Choroid plexus epithelial cell (primary cell): ENCODE measurements around the gene ENOPH1.

ENCODE experiments used
- DNase-seq: peaks from one replicate; pipeline ENCODE4 v3.0.0-alpha.2; 2010; ENCODE audit warnings: low read depth
- H3K4me3 ChIP-seq: 2 replicates; pipeline ENCODE4 v1.5.1; 2011; ENCODE audit warnings: low read depth, mild to moderate bottlenecking, control low read depth, low read length, moderate library complexity
- TF ChIP-seq, protein P1 (sequence below): conservative IDR thresholded peaks from 2 replicates; pipeline ENCODE4 v1.5.1; 2011; ENCODE audit warnings: low read depth, mild to moderate bottlenecking, control low read depth, inconsistent platforms, low read length, moderate library complexity

The ENOPH1 gene

DNA sequence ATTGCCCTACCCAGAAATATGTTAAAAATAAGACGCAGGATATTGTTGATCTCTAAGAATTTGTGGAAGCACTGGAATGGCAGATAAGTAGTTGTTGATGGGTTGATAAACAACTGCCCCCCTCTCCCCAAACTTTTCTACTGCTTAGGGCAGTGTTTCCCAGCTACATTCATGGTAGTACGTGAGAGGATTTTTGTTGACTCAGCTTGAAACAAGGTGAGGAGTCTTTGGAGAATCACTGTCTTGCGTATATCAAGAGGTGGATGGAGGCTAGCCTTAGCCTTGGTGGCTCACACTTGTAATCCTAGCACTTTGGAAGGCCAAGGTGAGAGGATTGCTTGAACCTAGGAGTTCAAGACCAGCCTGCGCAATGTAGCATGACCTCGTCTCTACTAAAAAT lies 5.7 kb downstream of the ENOPH1 start:
- no peak for DNase-seq
- TF ChIP-seq, protein P1, sequence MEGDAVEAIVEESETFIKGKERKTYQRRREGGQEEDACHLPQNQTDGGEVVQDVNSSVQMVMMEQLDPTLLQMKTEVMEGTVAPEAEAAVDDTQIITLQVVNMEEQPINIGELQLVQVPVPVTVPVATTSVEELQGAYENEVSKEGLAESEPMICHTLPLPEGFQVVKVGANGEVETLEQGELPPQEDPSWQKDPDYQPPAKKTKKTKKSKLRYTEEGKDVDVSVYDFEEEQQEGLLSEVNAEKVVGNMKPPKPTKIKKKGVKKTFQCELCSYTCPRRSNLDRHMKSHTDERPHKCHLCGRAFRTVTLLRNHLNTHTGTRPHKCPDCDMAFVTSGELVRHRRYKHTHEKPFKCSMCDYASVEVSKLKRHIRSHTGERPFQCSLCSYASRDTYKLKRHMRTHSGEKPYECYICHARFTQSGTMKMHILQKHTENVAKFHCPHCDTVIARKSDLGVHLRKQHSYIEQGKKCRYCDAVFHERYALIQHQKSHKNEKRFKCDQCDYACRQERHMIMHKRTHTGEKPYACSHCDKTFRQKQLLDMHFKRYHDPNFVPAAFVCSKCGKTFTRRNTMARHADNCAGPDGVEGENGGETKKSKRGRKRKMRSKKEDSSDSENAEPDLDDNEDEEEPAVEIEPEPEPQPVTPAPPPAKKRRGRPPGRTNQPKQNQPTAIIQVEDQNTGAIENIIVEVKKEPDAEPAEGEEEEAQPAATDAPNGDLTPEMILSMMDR, result no peak
- H3K4me3 ChIP-seq, result no peak overlapping the region

DNA sequence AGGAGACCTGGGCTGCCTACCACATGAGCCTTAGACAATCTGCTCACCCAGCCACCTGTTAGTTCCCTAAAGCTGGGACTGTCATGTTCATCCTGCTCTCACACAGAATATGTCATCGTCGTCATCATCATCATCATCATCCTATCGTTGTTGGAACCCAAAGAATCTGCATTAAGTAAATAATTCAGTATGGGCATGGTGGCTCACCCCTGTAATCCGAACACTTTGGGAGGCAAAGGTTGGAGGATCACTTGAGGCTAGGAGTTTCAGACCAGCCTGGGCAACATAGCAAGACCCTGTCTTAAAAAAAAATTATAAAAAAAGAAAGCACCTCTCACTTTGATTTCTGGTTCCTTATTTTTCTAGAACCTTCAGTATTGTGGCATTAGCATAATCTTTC lies 6.4 kb downstream of the ENOPH1 start:
- no peak for DNase-seq
- H3K4me3 ChIP-seq, result no peak overlapping the region
- TF ChIP-seq, protein P1, result no peak

DNA sequence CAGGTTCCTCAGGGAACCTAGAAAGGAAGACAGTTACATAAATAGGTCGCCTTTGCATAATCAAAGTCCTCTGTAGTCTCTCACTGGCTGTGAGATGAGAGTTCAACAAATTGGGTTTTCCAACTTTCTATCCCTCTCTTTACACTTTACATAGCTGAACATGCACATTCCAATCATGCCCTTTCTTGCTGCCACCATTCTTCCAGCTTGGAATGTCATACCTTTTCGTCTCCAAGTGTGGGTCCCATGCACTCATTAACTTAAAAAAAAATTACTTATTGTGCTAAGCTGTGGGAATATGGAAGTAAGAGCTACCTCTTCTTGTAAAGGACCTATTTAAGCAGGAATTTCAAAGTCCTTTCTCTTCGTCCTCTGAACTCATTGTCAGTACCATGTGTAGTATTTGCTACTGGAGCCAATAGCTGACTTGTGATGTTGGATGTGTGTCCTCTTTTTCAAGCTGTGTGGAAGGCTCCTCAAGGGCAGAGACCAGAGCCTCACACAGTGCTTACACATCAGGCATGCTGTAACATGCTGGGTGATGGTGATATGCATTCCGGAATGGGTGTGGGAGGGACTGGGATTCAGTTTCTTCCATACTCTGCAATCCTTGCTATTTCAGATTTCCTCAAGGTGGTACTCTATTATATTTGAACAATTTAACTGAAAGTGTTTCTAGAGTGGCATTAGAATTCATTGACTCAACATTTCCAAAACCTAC lies 7.1 kb downstream of the ENOPH1 start:
- TF ChIP-seq, protein P1, result no peak
- H3K4me3 ChIP-seq, result no peak overlapping the region
- peak; percentile 57 for DNase-seq

DNA sequence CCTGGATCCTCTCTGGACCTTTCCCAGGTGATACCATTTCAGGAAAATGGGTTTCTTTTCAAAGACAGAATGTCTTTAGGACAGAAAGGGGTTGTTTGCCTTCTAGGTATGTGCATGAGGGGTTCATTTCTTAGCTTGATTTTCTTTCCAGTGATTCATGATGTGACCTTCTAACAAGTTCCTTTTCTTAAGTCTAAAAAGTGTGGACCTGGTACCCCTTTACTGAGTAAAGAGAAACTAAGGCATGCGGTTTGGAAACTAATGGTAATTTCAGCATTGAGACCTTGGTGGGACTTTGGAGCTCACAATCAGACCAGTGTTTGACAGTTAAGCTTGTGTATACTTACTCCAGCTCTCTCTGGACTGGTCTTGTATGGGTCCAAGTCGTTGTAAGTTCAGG lies 8.7 kb downstream of the ENOPH1 start:
- H3K4me3 ChIP-seq, result no peak overlapping the region
- no peak for DNase-seq
- TF ChIP-seq, protein P1, result no peak

DNA sequence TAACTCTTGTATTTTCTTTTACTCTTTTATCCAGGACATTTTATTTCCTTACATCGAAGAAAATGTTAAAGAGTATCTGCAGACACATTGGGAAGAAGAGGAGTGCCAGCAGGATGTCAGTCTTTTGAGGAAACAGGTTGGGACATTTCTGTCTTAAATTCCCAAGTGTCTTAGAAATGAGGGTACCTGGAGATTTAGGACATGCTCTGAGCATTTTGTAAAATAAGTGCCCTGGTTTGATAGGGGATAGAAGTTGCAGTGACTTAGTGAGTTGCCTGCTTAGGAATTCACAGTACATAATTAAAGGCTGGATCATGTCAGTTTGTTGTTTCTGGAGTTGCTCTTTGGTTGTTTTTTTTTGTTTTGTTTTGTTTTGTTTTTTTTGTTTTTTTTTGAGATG lies 17.5 kb downstream of the ENOPH1 start:
- TF ChIP-seq, protein P1, result no peak
- DNase-seq, result no peak
- H3K4me3 ChIP-seq, result no peak overlapping the region

DNA sequence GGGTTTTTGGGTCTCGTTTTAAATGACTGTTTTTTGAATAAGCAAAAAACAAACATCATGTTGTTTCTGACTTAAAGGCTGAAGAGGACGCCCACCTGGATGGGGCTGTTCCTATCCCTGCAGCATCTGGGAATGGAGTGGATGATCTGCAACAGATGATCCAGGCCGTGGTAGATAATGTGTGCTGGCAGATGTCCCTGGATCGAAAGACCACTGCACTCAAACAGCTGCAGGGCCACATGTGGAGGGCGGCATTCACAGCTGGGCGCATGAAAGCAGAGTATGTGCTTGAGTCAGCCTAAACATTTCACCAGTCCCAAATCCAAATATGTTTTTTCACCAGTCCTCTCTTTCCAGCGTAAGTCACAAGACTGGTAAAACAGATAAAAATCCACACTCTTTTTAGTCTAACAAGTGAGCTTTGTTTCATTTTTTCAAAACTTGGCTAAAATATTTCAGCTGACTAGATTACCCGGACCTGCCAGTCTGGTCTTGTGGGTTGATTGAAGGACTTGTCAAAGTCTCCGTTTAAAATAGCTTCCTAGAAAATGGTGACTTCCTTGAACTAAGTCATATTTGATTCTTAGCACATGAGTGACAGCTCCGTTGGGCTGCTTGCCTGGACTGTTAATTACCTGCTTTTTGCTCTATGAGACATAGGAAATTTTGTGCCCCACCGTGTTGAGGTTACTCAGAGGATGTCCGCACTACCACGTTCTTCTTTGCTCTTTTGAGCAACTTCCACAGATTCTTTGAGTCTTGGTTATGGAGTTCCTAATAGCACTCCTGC lies 20.8 kb downstream of the ENOPH1 start:
- no peak overlapping the region for H3K4me3 ChIP-seq
- TF ChIP-seq, protein P1, result no peak
- no peak for DNase-seq
